T-cell (primary cell): Measurements from ENCODE around the gene SLC48A1. TPM values are rescaled to one million over a fixed set of nuclear protein-coding genes. Genes with fewer than 3 reads are reported as not detected.

Experiments
- ATAC-seq, 4 experiments: fragments of 200-7000 bp in 3 of 4; fragments of 150-1000 bp in 1 of 4; cut with Tn5 transposase; replicated peaks in 1 of 4; 1 replicate in 3 of 4; 2 replicates in 1 of 4; pipeline ENCODE4 v1.10.0; 2021; ENCODE audit warnings: moderate library complexity in 3 of 4, mild to moderate bottlenecking in 2 of 4, moderate number of reproducible peaks in 1 of 4
- CTCF ChIA-PET, 2 donors: fragments of 300-600 bp; sonication (Branson Sonifier 250); formaldehyde crosslinking; loops; one replicate each; lab custom pipeline; 2022; ENCODE audit warnings: antibody characterized with exemption in 2 of 2; lab: Charles Lee
- POLR2A ChIA-PET, 2 donors: fragments of 300-600 bp; sonication (Branson Sonifier 250); formaldehyde crosslinking; loops; one replicate each; lab custom pipeline; 2022; ENCODE audit warnings: antibody characterized with exemption in 2 of 2; lab: Charles Lee
- DNase-seq, 35 experiments: peaks; one replicate each; pipeline versions ENCODE4 v3.0.0 to v3.0.0-alpha.2; 2013 to 2023
- H3K27ac ChIP-seq: one replicate; pipeline ENCODE4 v1.5.1; 2013; ENCODE audit warnings: low read length
- H3K27me3 ChIP-seq, 2 experiments: replicated peaks in 1 of 2; 1 replicate in 1 of 2; 2 replicates in 1 of 2; pipeline versions ENCODE4 v1.6.1 to v1.7.0; 2013; ENCODE audit warnings: low read length in 1 of 2, mixed read lengths in 1 of 2; ENCODE audit not compliant: control insufficient read depth in 2 of 2, insufficient read depth in 2 of 2; ENCODE audit errors: extremely low read depth in 1 of 2
- H3K36me3 ChIP-seq, 2 donors: 1 replicate in 1 of 2; 2 replicates in 1 of 2; pipeline versions ENCODE4 v1.6.1 to v1.7.0; 2013; ENCODE audit warnings: low read length in 1 of 2; ENCODE audit not compliant: control insufficient read depth in 2 of 2, insufficient read depth in 1 of 2; ENCODE audit errors: extremely low read depth in 1 of 2
- H3K4me1 ChIP-seq, 2 experiments: 1 replicate in 1 of 2; 2 replicates in 1 of 2; pipeline versions ENCODE4 v1.6.1 to v1.7.0; 2013; ENCODE audit warnings: low read length in 2 of 2, mixed read lengths in 1 of 2; ENCODE audit not compliant: insufficient read depth in 2 of 2, control insufficient read depth in 1 of 2; ENCODE audit errors: extremely low read depth in 1 of 2
- H3K4me3 ChIP-seq, 2 donors: 1 replicate in 1 of 2; 2 replicates in 1 of 2; pipeline versions ENCODE4 v1.5.1 to v1.7.0; 2013; ENCODE audit warnings: mild to moderate bottlenecking in 2 of 2, low read length in 1 of 2, moderate library complexity in 1 of 2; ENCODE audit not compliant: control insufficient read depth in 1 of 2; ENCODE audit errors: extremely low read depth in 1 of 2
- H3K9me3 ChIP-seq: 2 replicates; pipeline ENCODE4 v1.7.0; 2013
- H3K27ac Mint-ChIP-seq, 2 donors: one replicate each; pipeline ENCODE4 v1.8.0; 2020 to 2021; ENCODE audit warnings: mild to moderate bottlenecking in 2 of 2, mixed read lengths in 2 of 2
- H3K27me3 Mint-ChIP-seq, 2 donors: one replicate each; pipeline ENCODE4 v1.8.0; 2021 to 2022; ENCODE audit warnings: mixed read lengths in 2 of 2
- H3K36me3 Mint-ChIP-seq: one replicate; pipeline ENCODE4 v1.8.0; 2021; ENCODE audit warnings: mixed read lengths
- H3K4me1 Mint-ChIP-seq, 3 donors: one replicate each; pipeline ENCODE4 v1.8.0; 2020 to 2022; ENCODE audit warnings: mixed read lengths in 3 of 3, mild to moderate bottlenecking in 1 of 3
- H3K4me3 Mint-ChIP-seq, 3 donors: one replicate each; pipeline ENCODE4 v1.8.0; 2020 to 2022; ENCODE audit warnings: mild to moderate bottlenecking in 3 of 3, mixed read lengths in 3 of 3, moderate library complexity in 3 of 3
- H3K9me3 Mint-ChIP-seq, 3 donors: one replicate each; pipeline ENCODE4 v1.8.0; 2020 to 2022; ENCODE audit warnings: mixed read lengths in 3 of 3
- WGBS: methylation state at CpG from one replicate; pipeline ENCODE4 v1.1.5; 2013; ENCODE audit warnings: missing lambda C conversion rate; ENCODE audit not compliant: insufficient coverage; 5-methylcytosine and 5-hydroxymethylcytosine counted together
- total RNA-seq, 35 experiments: library from RNA in 6 of 35; stranded (reverse) in 6 of 35; fragments of 120-200 nt in 1 of 35; gene quantifications; one replicate each; pipeline versions ENCODE4 v1.2.1 to v1.2.4 and lab custom pipeline; 2013 to 2026

Gene SLC48A1
- total RNA-seq, 5 donors from 2014 or later (not counting 1 experiment from before 2014, with no cell fraction given): 5.8 to 13.7 (median 10.2) TPM

DNA sequence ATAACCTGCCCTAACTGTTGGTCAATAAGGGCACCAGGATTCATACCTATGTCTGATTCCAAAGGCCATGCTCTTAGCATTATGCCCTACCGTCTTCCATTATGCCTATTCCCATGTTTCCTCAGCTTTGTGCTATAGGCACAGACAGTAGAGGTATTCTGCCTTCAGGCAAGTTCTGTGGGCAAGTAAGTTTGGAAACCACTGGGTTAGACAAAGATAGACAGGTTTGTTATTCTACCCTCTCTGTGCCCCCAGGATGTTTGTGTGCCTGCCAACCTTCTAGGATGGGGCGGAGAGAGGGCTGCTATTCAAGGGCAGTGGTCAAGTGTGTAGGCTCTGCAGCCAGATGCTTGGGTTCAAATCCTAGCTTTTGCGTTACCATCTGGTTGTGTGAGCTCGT, 18.9 kb upstream of the SLC48A1 start:
- H3K36me3 Mint-ChIP-seq: no peaks in the 10 kb centered on the region
- CTCF ChIA-PET: interaction anchor here (0.7 to 5.1 kb wide), 2 partner anchors 12 to 14 kb away, joined by 4 to 30 read pairs; no protein-coding TSS in a partner anchor
- H3K9me3 Mint-ChIP-seq: no peaks in the 10 kb centered on the region
- ATAC-seq (no peak), DNase-seq (no peak)
- Histone ChIP-seq H3K4me1 (peaks cover 0 to 33% of the 10 kb centered on the region in 2 experiments), H3K27me3 (peaks cover 0 to 12% of the 10 kb centered on the region in 2 experiments), H3K27ac (no peak overlapping the region), H3K36me3 (no peaks in the 10 kb centered on the region), H3K4me3 (no peak overlapping the region), H3K9me3 (no peaks in the 10 kb centered on the region)
- H3K4me3 Mint-ChIP-seq: no peak overlapping the region
- POLR2A ChIA-PET: no interaction called here
- H3K27ac Mint-ChIP-seq: no peak overlapping the region
- H3K4me1 Mint-ChIP-seq: peaks cover 17 to 31% (median 23%) of the 10 kb centered on the region in 3 donors
- 90% methylated on average over 2 of the region's 4 CpGs for WGBS
- H3K27me3 Mint-ChIP-seq: no peaks in the 10 kb centered on the region

DNA sequence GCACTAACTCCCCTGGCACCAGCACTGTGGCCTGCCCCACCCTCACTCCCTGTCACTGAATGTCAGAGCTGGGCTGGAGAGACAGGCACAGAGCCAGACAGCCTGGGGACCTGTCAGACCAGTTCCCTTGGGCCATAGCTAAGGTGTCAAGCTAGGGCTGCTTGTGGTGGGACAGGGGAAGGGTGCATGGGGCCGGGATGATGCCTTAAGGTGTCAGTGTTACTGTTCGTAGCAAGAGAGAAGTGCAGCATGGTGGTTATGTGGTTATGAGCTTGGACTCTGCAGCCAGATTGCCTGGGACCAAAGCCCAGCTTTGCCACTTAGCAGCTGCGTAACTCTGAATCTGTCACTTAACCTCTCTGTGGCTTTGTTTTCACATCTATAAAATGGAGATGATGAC, 18.2 kb upstream of the SLC48A1 start:
- Histone ChIP-seq H3K36me3 (no peaks in the 10 kb centered on the region), H3K4me3 (no peak overlapping the region), H3K9me3 (no peaks in the 10 kb centered on the region), H3K27ac (no peak overlapping the region), H3K4me1 (peaks cover 0 to 40% of the 10 kb centered on the region in 2 experiments), H3K27me3 (peaks cover 0 to 14% of the 10 kb centered on the region in 2 experiments)
- Mint-ChIP-seq H3K27me3 (no peaks in the 10 kb centered on the region), H3K9me3 (no peaks in the 10 kb centered on the region), H3K4me1 (peaks cover 17 to 34% (median 24%) of the 10 kb centered on the region in 3 donors), H3K36me3 (no peaks in the 10 kb centered on the region), H3K27ac (peak overlapping the region in 1 of 2 donors; percentile 82), H3K4me3 (no peak overlapping the region)
- ChIA-PET CTCF (interaction anchor here (0.7 to 5.1 kb wide), 5 partner anchors 11 to 24 kb away, joined by 3 to 34 read pairs (median 10); no protein-coding TSS in a partner anchor), POLR2A (no interaction called here)
- ATAC-seq (no peak), DNase-seq (no peak)
- WGBS: 80% methylated on average over 2 of the region's 3 CpGs

DNA sequence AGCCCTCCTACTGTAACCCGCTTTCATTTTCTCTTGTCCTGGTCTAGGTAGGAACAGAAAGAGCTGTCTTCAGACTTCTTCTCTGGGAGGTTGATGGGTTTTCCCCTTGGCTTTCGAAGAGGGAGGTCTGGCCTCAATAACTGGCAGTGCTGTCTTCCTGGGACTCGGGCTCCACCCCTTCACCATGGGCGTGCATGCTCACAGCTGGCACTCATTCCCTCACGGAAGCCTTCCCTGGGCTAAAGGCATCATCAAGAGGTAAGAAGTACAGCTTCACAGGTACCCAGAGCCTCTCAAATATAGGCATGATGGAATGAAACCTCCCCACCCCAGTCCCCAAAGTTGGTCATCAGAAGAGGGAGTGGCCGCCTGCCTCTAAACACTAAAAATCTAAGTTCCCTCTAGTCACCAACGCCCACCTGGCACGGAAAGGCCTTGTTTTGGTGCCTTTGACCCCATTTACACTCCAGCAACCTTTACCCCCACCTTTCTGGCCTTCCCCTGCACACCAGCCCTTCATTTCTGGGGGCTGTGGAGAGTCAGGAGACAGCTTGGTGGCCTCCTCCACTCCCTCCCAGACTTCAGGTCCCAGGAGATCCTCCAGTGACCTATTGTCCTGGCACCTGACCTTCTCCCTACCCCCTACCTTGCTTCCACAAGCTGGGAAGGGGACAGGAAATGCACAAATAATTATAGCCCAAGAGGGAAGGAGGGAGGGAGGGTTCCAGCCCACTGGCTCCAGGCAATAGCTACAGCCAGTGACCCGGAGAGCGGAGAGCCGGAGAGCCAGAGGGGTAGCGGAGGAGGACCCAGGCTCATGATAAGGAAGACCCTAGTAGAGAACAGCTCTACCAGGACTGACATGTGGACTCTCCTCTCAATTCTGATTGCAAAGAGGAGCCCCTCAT, 17.1 kb upstream of the SLC48A1 start:
- H3K27ac ChIP-seq: no peak overlapping the region
- DNase-seq: peak in 1 of 35 experiments; percentile 47
- ATAC-seq: no peak
- 94% methylated on average over 3 of the region's 12 CpGs for WGBS
- POLR2A ChIA-PET: interaction anchor here in 1 of 2 donors (0.5 to 0.7 kb wide), 2 partner anchors 11 to 18 kb away, joined by 3 read pairs; no protein-coding TSS in a partner anchor
- no peaks in the 10 kb centered on the region for H3K36me3 ChIP-seq
- H3K4me3 ChIP-seq: no peak overlapping the region
- H3K27me3 ChIP-seq: peaks cover 0 to 10% of the 10 kb centered on the region in 2 experiments
- no peaks in the 10 kb centered on the region for H3K9me3 ChIP-seq
- Mint-ChIP-seq H3K27ac (peak overlapping the region; percentile 57 to 82), H3K27me3 (no peaks in the 10 kb centered on the region), H3K4me1 (peaks cover 24 to 35% (median 24%) of the 10 kb centered on the region in 3 donors), H3K9me3 (no peaks in the 10 kb centered on the region), H3K36me3 (no peaks in the 10 kb centered on the region), H3K4me3 (peak overlapping the region in 2 of 3 donors; percentile 3 to 14)
- CTCF ChIA-PET: interaction anchor here (0.6 to 5.1 kb wide), 9 partner anchors 8 to 85 kb away, joined by 3 to 34 read pairs (median 3); no protein-coding TSS in a partner anchor
- H3K4me1 ChIP-seq: peaks cover 0 to 40% of the 10 kb centered on the region in 2 experiments

DNA sequence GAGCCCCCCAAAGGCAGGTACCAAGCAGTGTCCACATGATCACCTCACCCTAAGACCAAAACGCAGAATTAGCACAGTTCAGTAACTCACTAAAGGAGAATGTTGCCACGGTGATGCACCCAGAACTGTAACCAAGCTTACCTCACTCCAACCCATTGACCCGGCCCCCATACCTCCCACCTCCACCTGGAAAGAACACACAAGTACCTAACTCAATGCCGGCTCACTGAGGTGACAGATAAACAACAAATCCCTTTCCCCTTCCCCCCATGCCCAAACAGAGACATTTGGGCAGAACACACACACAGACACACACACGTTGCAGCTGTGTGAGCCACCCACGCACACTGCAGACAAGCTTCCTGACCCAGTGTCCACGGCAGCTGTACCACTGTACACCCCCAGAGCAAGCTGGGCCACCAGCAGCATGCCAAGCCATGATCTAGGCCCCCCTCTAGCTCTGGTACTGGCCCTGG, 15.6 kb upstream of the SLC48A1 start:
- H3K27ac ChIP-seq: no peak overlapping the region
- peaks cover 0 to 40% of the 10 kb centered on the region in 2 experiments for H3K4me1 ChIP-seq
- Mint-ChIP-seq H3K36me3 (no peaks in the 10 kb centered on the region), H3K4me1 (peaks cover 24 to 35% (median 24%) of the 10 kb centered on the region in 3 donors), H3K27ac (peak overlapping the region; percentile 44 to 49), H3K4me3 (peak overlapping the region in 1 of 3 donors; percentile 77), H3K27me3 (no peaks in the 10 kb centered on the region), H3K9me3 (no peaks in the 10 kb centered on the region)
- CTCF ChIA-PET: interaction anchor here (0.8 to 5.1 kb wide), 5 partner anchors 10 to 16 kb away, joined by 3 to 34 read pairs (median 6); no protein-coding TSS in a partner anchor
- H3K36me3 ChIP-seq: no peaks in the 10 kb centered on the region
- no peaks in the 10 kb centered on the region for H3K9me3 ChIP-seq
- DNase-seq: no peak
- H3K4me3 ChIP-seq: no peak overlapping the region
- peaks cover 0 to 12% of the 10 kb centered on the region in 2 experiments for H3K27me3 ChIP-seq
- POLR2A ChIA-PET: interaction anchor here in 1 of 2 donors (0.6 kb wide), 1 partner anchor 63 kb away, joined by 13 read pairs; no protein-coding TSS in a partner anchor
- 48% methylated on average over 7 of the region's 7 CpGs for WGBS
- ATAC-seq: no peak

DNA sequence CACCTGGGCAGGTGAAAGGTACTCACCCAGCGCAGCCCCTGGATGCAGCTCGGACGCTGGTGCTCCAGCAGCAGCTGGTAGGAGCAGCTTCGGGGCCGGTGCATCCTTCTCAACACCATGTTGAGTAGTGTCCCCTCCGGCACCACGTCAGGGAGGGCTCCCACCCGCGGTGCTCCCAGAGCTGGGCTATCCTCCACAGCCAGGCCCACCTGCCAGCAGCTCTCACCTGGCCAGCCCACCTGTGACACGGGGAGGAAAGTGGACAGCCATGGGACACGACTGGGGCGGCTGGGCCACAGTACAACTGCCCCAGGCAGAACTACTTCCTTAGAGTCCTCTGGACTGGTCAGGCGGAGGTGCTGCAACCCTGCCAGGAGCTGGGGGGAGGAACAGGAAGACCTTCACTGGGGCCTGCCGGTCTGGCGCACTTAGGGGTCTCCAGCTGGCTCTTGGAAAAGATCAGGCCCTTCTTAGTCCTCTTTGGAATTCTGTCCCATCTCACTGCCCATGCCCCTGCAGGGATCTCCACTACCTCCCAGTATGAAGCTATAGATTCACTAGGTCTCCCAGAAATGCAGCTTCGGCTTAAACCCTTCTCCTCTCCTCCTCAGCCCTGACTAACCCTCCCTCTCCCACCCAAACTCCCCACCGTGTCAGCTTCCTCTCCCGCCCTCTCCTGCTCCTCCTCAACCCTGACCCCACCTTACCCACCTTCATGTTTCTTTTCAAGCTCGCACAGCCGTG, 15.0 kb upstream of the SLC48A1 start:
- DNase-seq (no peak), ATAC-seq (no peak)
- ChIA-PET CTCF (interaction anchor here (0.6 to 5.1 kb wide), 11 partner anchors 9 to 413 kb away, joined by 3 to 34 read pairs (median 5); no protein-coding TSS in a partner anchor), POLR2A (interaction anchor here (0.5 to 0.7 kb wide), 6 partner anchors 25 to 402 kb away, joined by 3 to 13 read pairs (median 4); no protein-coding TSS in a partner anchor)
- H3K27ac Mint-ChIP-seq: no peak overlapping the region
- H3K9me3 Mint-ChIP-seq: no peaks in the 10 kb centered on the region
- 87% methylated on average over 18 of the region's 20 CpGs for WGBS
- H3K4me3 Mint-ChIP-seq: peak overlapping the region; percentile 39 to 77 (median 59)
- H3K4me1 Mint-ChIP-seq: peaks cover 24 to 35% (median 24%) of the 10 kb centered on the region in 3 donors
- Histone ChIP-seq H3K36me3 (no peaks in the 10 kb centered on the region), H3K9me3 (no peaks in the 10 kb centered on the region), H3K4me1 (peaks cover 0 to 40% of the 10 kb centered on the region in 2 experiments), H3K27me3 (peaks cover 0 to 12% of the 10 kb centered on the region in 2 experiments), H3K27ac (no peak overlapping the region), H3K4me3 (peak overlapping the region in 1 of 2 donors; percentile 58)
- H3K36me3 Mint-ChIP-seq: no peaks in the 10 kb centered on the region
- H3K27me3 Mint-ChIP-seq: no peaks in the 10 kb centered on the region
